Measurements from ENCODE around the gene MKNK1.

Gene MKNK1

DNA sequence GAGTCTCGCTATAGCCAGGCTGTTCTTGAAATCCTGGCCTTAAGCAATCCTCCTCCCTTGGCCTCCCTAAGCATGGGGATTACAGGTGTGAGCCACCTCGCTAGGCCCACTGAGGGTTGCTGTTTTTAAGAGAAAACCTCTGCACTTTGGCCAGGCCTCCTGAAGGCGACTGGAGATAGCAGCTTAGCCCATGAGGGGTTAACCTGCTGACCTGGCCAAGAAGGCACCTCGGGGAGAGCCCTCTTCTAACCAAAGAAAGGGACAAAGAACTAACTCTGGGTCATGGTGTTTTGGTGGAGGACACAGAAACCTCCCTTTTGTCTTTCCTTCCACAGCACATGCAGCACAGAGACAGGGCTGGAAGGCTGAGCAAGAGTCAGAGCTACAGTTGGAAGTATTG is 35.0 kb downstream of the MKNK1 start:
- Histone ChIP-seq H3K4me3 (ENCODE audit: severe bottlenecking) (no peak overlapping the region), H3K9me3 (ENCODE audit: severe bottlenecking) (no peaks in the 10 kb centered on the region), H3K27ac (ENCODE audit: poor library complexity, severe bottlenecking) (no peak overlapping the region), H3K36me3 (ENCODE audit: low read depth) (no peaks in the 10 kb centered on the region; the same call in 1 of the 2 replicates), H3K27me3 (ENCODE audit: insufficient read depth, poor library complexity, severe bottlenecking) (no peaks in the 10 kb centered on the region), H3K4me1 (ENCODE audit: insufficient read depth, poor library complexity, severe bottlenecking) (no peaks in the 10 kb centered on the region)
- ATAC-seq (ENCODE audit: low read depth) (no peak), DNase-seq (ENCODE audit: low spot score) (no peak)
- TF ChIP-seq CTCF (IDR thresholded peaks at IDR 0.05; ENCODE audit: poor library complexity, severe bottlenecking) = no peak

DNA sequence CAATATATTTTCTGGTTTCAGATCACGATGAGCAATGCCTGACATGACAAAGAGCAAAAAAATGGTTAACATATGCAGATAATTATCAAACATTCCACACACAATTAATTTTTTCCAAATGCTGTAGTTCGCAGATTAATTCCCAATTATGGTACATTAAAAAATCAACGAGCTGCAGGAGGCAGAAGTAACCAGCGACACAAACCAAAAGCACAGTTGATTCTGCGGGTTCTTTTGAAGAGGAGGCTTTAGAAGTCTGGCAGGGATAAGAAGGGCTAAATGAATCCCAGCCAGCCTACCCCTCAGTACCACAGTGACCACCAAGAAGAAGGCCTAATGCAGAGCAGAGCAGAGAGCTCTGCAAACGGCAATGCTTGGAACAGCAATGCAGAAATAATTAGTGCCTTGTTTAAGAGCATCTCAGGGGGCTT is 35.6 kb downstream of the MKNK1 start:
- Histone ChIP-seq H3K4me1 (ENCODE audit: insufficient read depth, poor library complexity, severe bottlenecking) (no peaks in the 10 kb centered on the region), H3K36me3 (ENCODE audit: low read depth) (no peaks in the 10 kb centered on the region; the same call in none of the 2 replicates), H3K4me3 (ENCODE audit: severe bottlenecking) (no peak overlapping the region), H3K27me3 (ENCODE audit: insufficient read depth, poor library complexity, severe bottlenecking) (no peaks in the 10 kb centered on the region), H3K27ac (ENCODE audit: poor library complexity, severe bottlenecking) (no peak overlapping the region), H3K9me3 (ENCODE audit: severe bottlenecking) (no peaks in the 10 kb centered on the region)
- no peak for DNase-seq (ENCODE audit: low spot score)
- ATAC-seq (ENCODE audit: low read depth) = no peak
- TF ChIP-seq CTCF (IDR thresholded peaks at IDR 0.05; ENCODE audit: poor library complexity, severe bottlenecking) = no peak

- Histone ChIP-seq H3K27me3 (ENCODE audit: insufficient read depth, poor library complexity, severe bottlenecking) (no peaks in the 10 kb centered on the region), H3K36me3 (ENCODE audit: low read depth) (no peaks in the 10 kb centered on the region; the same call in 1 of the 2 replicates), H3K27ac (ENCODE audit: poor library complexity, severe bottlenecking) (no peak overlapping the region), H3K9me3 (ENCODE audit: severe bottlenecking) (no peaks in the 10 kb centered on the region), H3K4me3 (ENCODE audit: severe bottlenecking) (no peak overlapping the region), H3K4me1 (ENCODE audit: insufficient read depth, poor library complexity, severe bottlenecking) (no peaks in the 10 kb centered on the region)
- DNase-seq (ENCODE audit: low spot score) (no peak), ATAC-seq (ENCODE audit: low read depth) (no peak)
- no peak for TF ChIP-seq CTCF (IDR thresholded peaks at IDR 0.05; ENCODE audit: poor library complexity, severe bottlenecking)
Measured at GRCh38 chr1:46563341-46563740, 40.7 kb downstream of the MKNK1 start.

DNA sequence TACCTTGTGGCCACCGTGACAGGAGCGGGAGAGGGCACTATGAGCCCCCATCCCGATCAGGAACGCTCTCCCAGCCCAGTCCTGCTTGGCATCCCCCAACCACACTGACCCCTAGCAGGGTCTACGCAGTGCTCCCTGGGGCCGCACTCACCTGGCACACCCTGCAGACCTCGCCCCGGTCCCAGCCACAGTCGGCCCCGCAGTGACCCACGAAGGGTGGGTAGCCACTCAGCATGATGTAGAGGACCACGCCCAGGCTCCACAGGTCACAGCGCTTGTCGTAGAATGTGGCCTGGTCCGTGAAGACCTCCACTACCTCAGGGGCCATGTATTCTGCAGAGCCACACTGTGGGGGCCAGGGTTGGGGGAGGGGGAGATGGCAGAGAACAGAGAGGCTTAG is 41.6 kb downstream of the MKNK1 start:
- Histone ChIP-seq H3K4me1 (ENCODE audit: insufficient read depth, poor library complexity, severe bottlenecking) (no peaks in the 10 kb centered on the region), H3K9me3 (ENCODE audit: severe bottlenecking) (no peaks in the 10 kb centered on the region), H3K36me3 (ENCODE audit: low read depth) (no peaks in the 10 kb centered on the region; the same call in 1 of the 2 replicates), H3K27ac (ENCODE audit: poor library complexity, severe bottlenecking) (no peak overlapping the region), H3K4me3 (ENCODE audit: severe bottlenecking) (no peak overlapping the region), H3K27me3 (ENCODE audit: insufficient read depth, poor library complexity, severe bottlenecking) (no peaks in the 10 kb centered on the region)
- DNase-seq (ENCODE audit: low spot score) (no peak), ATAC-seq (ENCODE audit: low read depth) (no peak)
- TF ChIP-seq CTCF (IDR thresholded peaks at IDR 0.05; ENCODE audit: poor library complexity, severe bottlenecking) = no peak

DNA sequence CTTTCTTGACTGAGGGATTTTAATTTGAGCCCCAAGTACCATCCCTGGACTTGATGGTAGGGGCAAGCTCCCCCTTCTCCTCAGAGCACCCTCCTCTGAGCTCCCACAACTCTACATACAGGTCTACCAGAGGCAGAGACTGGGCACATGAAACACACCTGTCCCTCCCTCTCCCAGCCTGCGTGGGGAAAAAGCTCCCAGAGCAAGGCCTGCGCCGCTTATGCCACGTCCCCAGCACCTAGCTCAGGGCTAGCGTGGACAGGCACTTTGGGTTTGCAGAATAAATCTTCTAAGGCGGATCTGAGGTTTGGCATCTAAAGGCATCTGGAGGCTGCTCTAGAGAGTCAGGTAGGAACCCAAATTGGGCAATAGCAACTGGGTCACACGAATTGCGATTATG is 45.1 kb downstream of the MKNK1 start:
- ATAC-seq (ENCODE audit: low read depth) (no peak), DNase-seq (ENCODE audit: low spot score) (no peak)
- no peak for TF ChIP-seq CTCF (IDR thresholded peaks at IDR 0.05; ENCODE audit: poor library complexity, severe bottlenecking)
- no peaks in the 10 kb centered on the region for H3K27me3 ChIP-seq (ENCODE audit: insufficient read depth, poor library complexity, severe bottlenecking)
- no peak overlapping the region for H3K4me3 ChIP-seq (ENCODE audit: severe bottlenecking)
- no peak overlapping the region for H3K27ac ChIP-seq (ENCODE audit: poor library complexity, severe bottlenecking)
- no peaks in the 10 kb centered on the region; the same call in 1 of the 2 replicates for H3K36me3 ChIP-seq (ENCODE audit: low read depth)
- no peaks in the 10 kb centered on the region for H3K4me1 ChIP-seq (ENCODE audit: insufficient read depth, poor library complexity, severe bottlenecking)
- H3K9me3 ChIP-seq (ENCODE audit: severe bottlenecking) = no peaks in the 10 kb centered on the region

Measured in RWPE2 (cell line).